ENCODE measurements around the gene PLD3. TPM values are rescaled to one million over a fixed set of nuclear protein-coding genes. Genes with fewer than 3 reads are reported as not detected.
"Not testable (repeated sequence)": the region's sequence is repeated elsewhere in the genome, so short reads cannot be mapped to it uniquely, and the experiment has no call there.

Gene PLD3
- total RNA-seq, 1 donor from 2014 or later: 284 TPM

- no peak for TF ChIP-seq CTCF (conservative IDR thresholded peaks at IDR 0.05; ENCODE audit: low read depth, low read length)
- no peak for DNase-seq (ENCODE audit: low read depth)
- H3K4me3 ChIP-seq (ENCODE audit: low read depth, low read length): no peak overlapping the region
These were observed 59.5 kb downstream of the PLD3 start for GRCh38 chr19:40407714-40408597.

DNA sequence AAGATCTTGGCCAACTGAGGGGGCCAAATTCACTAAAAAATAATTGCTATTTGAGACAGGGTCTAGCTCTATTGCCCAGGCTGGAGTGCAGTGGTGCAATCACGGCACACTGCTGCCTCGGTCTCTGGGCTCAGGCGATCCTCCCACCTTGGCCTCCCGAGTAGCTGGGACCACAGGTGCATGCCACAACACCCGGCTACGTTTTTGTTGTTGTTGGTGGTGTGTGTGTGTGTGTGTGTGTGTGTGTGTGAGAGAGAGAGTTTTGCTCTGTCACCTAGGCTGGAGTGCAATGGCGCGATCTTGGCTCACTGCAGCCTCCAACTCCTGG, 60.1 kb downstream of the PLD3 start:
- DNase-seq (ENCODE audit: low read depth); H3K4me3 ChIP-seq (ENCODE audit: low read depth, low read length): not testable (repeated sequence)

GRCh38 chr19:40410030-40410389, 61.5 kb downstream of the PLD3 start:
- TF ChIP-seq CTCF (conservative IDR thresholded peaks at IDR 0.05; ENCODE audit: low read depth, low read length): no peak
- DNase-seq (ENCODE audit: low read depth): no peak
- H3K4me3 ChIP-seq (ENCODE audit: low read depth, low read length): no peak overlapping the region

DNA sequence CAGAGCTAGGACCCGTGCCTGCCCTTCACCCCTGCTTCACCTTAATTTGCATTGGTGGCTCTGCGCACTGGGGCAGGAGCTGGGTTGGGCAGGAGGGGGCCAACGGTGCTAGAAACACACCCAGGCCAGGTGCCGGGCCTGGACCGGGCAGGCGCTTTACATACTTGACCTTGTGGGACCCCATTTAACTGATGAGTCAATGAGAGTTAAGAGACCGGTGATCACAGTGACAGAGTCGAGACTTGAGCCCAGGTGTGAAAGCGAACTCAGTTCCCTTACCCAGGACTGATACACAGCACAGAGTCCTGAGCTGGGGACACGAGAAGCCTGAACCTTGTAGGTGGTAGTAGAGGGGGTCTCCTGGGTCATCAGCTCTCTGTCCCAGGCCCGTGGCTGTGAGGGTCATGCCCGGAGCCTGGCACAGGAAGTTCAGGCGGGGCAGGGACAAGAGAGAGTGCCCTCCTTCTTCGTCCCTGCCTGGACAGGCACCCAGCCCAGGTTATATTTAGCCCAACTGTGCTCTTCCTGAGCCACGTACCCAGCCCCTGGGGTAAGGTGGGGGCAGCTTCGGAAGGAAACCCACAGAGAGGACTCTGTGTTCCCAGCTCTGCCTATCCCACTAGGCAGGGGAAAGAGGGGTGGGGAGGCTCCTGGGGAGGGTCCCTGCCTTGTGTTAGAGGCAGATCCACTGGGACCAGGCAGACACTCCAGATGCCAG, 62.8 kb downstream of the PLD3 start:
- no peak for TF ChIP-seq CTCF (conservative IDR thresholded peaks at IDR 0.05; ENCODE audit: low read depth, low read length)
- no peak overlapping the region for H3K4me3 ChIP-seq (ENCODE audit: low read depth, low read length)
- DNase-seq (ENCODE audit: low read depth): no peak

- H3K4me3 ChIP-seq (ENCODE audit: low read depth, low read length): no peak overlapping the region
- no peak for TF ChIP-seq CTCF (conservative IDR thresholded peaks at IDR 0.05; ENCODE audit: low read depth, low read length)
- DNase-seq (ENCODE audit: low read depth): no peak
These were observed 63.5 kb downstream of the PLD3 start for GRCh38 chr19:40411958-40412499.

DNA sequence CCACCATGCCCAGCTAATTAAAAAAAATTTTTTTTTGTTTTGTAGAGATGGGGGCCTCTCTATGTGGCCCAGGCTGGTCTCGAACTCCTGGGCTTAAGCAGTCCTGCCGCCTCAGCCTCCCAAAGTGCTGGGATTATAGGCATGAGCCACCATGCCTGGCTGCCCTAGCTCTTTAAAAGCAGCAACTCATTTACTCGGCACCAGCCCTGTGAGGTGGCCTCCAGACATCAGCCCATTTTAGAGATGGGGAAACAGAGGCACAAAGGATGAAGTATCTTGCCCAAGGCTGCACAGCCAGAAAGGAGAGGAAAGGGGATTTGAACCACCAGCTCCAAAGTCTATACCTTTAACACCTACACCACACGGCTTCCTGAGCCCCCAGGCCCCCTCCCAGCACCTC, 64.4 kb downstream of the PLD3 start:
- DNase-seq (ENCODE audit: low read depth): no peak
- no peak overlapping the region for H3K4me3 ChIP-seq (ENCODE audit: low read depth, low read length)
- no peak for TF ChIP-seq CTCF (conservative IDR thresholded peaks at IDR 0.05; ENCODE audit: low read depth, low read length)

DNA sequence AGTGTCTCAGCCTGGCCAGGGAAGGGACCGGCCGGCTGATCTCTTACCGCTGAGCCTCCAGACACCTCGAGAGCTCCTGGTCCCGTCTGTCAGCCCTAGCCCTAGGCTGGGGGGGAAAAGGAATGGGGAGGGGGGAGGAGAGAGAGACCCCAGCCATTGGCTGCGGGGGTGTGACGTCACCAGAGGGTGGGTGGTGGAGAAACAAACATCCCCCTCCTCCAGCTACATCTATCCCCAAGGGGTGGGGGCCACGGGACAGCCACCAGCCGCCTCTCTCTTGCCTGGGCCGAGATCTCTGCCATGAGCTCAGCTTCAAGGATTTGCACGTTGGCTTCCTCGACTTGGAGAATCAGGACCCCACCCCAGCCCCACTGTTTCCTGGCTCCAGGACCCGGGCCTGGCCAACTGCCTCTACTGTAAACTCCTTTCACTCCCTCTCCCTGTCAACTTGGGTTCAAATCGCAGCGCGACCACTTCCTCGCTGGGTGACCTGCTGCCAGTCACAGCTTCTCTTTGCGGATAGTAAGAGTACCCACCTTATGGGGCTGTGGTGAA, 64.9 kb downstream of the PLD3 start, which contains the start of gene PRX:
PRX (minus strand) TSS at position 88 of the 555 bp plus-strand sequence. CDS start 5,446 bp downstream, outside the sequence.
- DNase-seq (ENCODE audit: low read depth): no peak
- no peak within 1 kb of the TSS for H3K4me3 ChIP-seq (ENCODE audit: low read depth, low read length)
- no peak for TF ChIP-seq CTCF (conservative IDR thresholded peaks at IDR 0.05; ENCODE audit: low read depth, low read length)
